AG04449 (cell line): ENCODE measurements around the gene ATXN1.
"Not testable (repeated sequence)": the region's sequence is repeated elsewhere in the genome, so short reads cannot be mapped to it uniquely, and the experiment has no call there.

ENCODE experiments used
- CTCF ChIA-PET: fragments of 350-600 bp; formaldehyde crosslinking; extraction: SDS; loops from one replicate; lab custom pipeline; 2021; ENCODE audit warnings: antibody characterized with exemption; lab: Yijun Ruan, JAX
- POLR2A ChIA-PET: fragments of 400-600, 350-600 bp; formaldehyde crosslinking; extraction: SDS; loops from one replicate; lab custom pipeline; 2020; ENCODE audit warnings: antibody characterized with exemption, inconsistent platforms; lab: Yijun Ruan, JAX
- DNase-seq: peaks from one replicate; pipeline ENCODE4 v3.0.0-alpha.2; 2010; ENCODE audit warnings: low read depth, low spot score
- H3K4me3 ChIP-seq: 2 replicates; pipeline ENCODE4 v1.5.1; 2011; ENCODE audit warnings: low read depth, mild to moderate bottlenecking, control low read depth, low read length
- CTCF ChIP-seq: IDR thresholded peaks from one replicate; pipeline ENCODE4 v1.5.1; 2011; ENCODE audit warnings: mild to moderate bottlenecking, moderate library complexity, low read length, control low read depth, inconsistent platforms; ENCODE audit not compliant: insufficient read depth; ENCODE audit errors: missing control alignments

The ATXN1 gene

GRCh38 chr6:16706029-16706428 lies 55.2 kb downstream of the ATXN1 start:
- CTCF ChIA-PET = no interaction called here
- DNase-seq = no peak
- no peak for TF ChIP-seq CTCF
- POLR2A ChIA-PET = no interaction called here
- H3K4me3 ChIP-seq = no peak overlapping the region

GRCh38 chr6:16705081-16705993 lies 55.9 kb downstream of the ATXN1 start:
- no peak for DNase-seq
- no peak for TF ChIP-seq CTCF
- H3K4me3 ChIP-seq = no peak overlapping the region
- ChIA-PET CTCF (no interaction called here), POLR2A (no interaction called here)

GRCh38 chr6:16704401-16705045 lies 56.7 kb downstream of the ATXN1 start:
- TF ChIP-seq CTCF = no peak
- POLR2A ChIA-PET = no interaction called here
- CTCF ChIA-PET = interaction anchor here (1.3 kb wide), 1 partner anchor 194 kb away, joined by 3 read pairs; no protein-coding TSS in a partner anchor
- H3K4me3 ChIP-seq = peak overlapping the region; percentile 34; the same call in 1 of the 2 replicates
- no peak for DNase-seq

- H3K4me3 ChIP-seq, POLR2A ChIA-PET, DNase-seq, CTCF ChIA-PET: not testable (repeated sequence)
These were observed 58.5 kb downstream of the ATXN1 start for GRCh38 chr6:16702627-16703378.

GRCh38 chr6:16700916-16701234 lies 60.4 kb downstream of the ATXN1 start:
- no peak for DNase-seq
- CTCF ChIA-PET = interaction anchor here (1.2 to 1.4 kb wide), 3 partner anchors 20 to 394 kb away, joined by 3 read pairs; no protein-coding TSS in a partner anchor
- POLR2A ChIA-PET = no interaction called here
- TF ChIP-seq CTCF = no peak
- no peak overlapping the region for H3K4me3 ChIP-seq

- ChIA-PET CTCF (interaction anchor here (1.0 to 1.4 kb wide), 4 partner anchors 13 to 393 kb away, joined by 3 read pairs; no protein-coding TSS in a partner anchor), POLR2A (no interaction called here)
- no peak for TF ChIP-seq CTCF
- H3K4me3 ChIP-seq = peak overlapping the region; percentile 31
- DNase-seq = no peak
These were observed 60.9 kb downstream of the ATXN1 start for GRCh38 chr6:16700202-16700915.
